Testis (tissue), 2 donors: ENCODE measurements around the gene GBE1.

Source experiments
- CTCF ChIP-seq, 3 experiments: fragments of 450-650 bp in 2 of 3; fragments of 200-600 bp in 1 of 3; sonication (generic) in 1 of 3; IDR thresholded peaks; one replicate each; pipeline ENCODE4 v1.5.1; 2016 to 2019; ENCODE audit warnings: antibody characterized with exemption in 3 of 3, mild to moderate bottlenecking in 2 of 3, moderate library complexity in 1 of 3
- POLR2A ChIP-seq: fragments of 450-650 bp; IDR thresholded peaks from one replicate; pipeline ENCODE4 v1.6.1; 2017; ENCODE audit warnings: antibody characterized with exemption, mild to moderate bottlenecking, moderate library complexity

- TF ChIP-seq CTCF (IDR thresholded peaks at IDR 0.05) (no peak), POLR2A (no peak)
Measured at GRCh38 chr3:81554388-81554787, 207.1 kb downstream of the GBE1 start.
